GM23338 (cell line): ENCODE results near the gene SRF. TPM values are rescaled to one million over a fixed set of nuclear protein-coding genes. Genes with fewer than 3 reads are reported as not detected.

Source experiments
- ATAC-seq: fragments of 200-7000 bp; cut with Tn5 transposase; 3 replicates; pipeline ENCODE4 v1.9.1; 2020
- DNase-seq: peaks from one replicate; pipeline ENCODE4 v3.0.0-alpha.2; 2015; ENCODE audit warnings: low spot score
- H2AFZ ChIP-seq: fragments of 200-600 bp; sonication (generic); 2 replicates; pipeline ENCODE4 v1.8.0; 2016; ENCODE audit warnings: antibody characterized with exemption, mild to moderate bottlenecking, moderate library complexity
- H3F3A ChIP-seq: fragments of 200-600 bp; sonication (generic); replicated peaks from 2 replicates; pipeline ENCODE4 v1.8.0; 2017; ENCODE audit warnings: antibody characterized with exemption, mixed run types, low read depth
- H3K27ac ChIP-seq: fragments of 200-600 bp; sonication (generic); 2 replicates; pipeline ENCODE4 v1.6.1; 2016; ENCODE audit warnings: low read depth
- H3K27me3 ChIP-seq: fragments of 200-600 bp; sonication (generic); 2 replicates; pipeline ENCODE4 v1.8.0; 2016; ENCODE audit warnings: mild to moderate bottlenecking, mixed run types, moderate library complexity; ENCODE audit not compliant: insufficient read depth
- H3K36me3 ChIP-seq: fragments of 200-600 bp; sonication (generic); 2 replicates; pipeline ENCODE4 v1.8.0; 2016; ENCODE audit warnings: mild to moderate bottlenecking; ENCODE audit not compliant: insufficient read depth
- H3K4me1 ChIP-seq: fragments of 200-600 bp; sonication (generic); 2 replicates; pipeline ENCODE4 v1.8.0; 2016; ENCODE audit warnings: mild to moderate bottlenecking, moderate library complexity; ENCODE audit not compliant: insufficient read depth
- H3K4me2 ChIP-seq: fragments of 200-600 bp; sonication (generic); 2 replicates; pipeline ENCODE4 v1.7.1; 2017; ENCODE audit warnings: mixed run types
- H3K4me3 ChIP-seq: fragments of 200-600 bp; sonication (generic); 2 replicates; pipeline ENCODE4 v1.6.1; 2016; ENCODE audit warnings: mixed run types
- H3K79me2 ChIP-seq: fragments of 200-600 bp; sonication (generic); replicated peaks from 2 replicates; pipeline ENCODE4 v1.8.0; 2017; ENCODE audit warnings: mild to moderate bottlenecking; ENCODE audit not compliant: insufficient read depth
- H3K9me2 ChIP-seq: fragments of 200-600 bp; sonication (generic); 2 replicates; pipeline ENCODE4 v1.8.0; 2017; ENCODE audit not compliant: insufficient read depth
- H4K20me1 ChIP-seq: fragments of 200-600 bp; sonication (generic); replicated peaks from 2 replicates; pipeline ENCODE4 v1.8.0; 2017; ENCODE audit warnings: mild to moderate bottlenecking; ENCODE audit not compliant: insufficient read depth
- H3K27ac Mint-ChIP-seq: 2 replicates; pipeline ENCODE4 v1.8.0; 2020; ENCODE audit warnings: inconsistent platforms, mild to moderate bottlenecking, moderate library complexity, mixed read lengths
- H3K27me3 Mint-ChIP-seq: 3 replicates; pipeline ENCODE4 v1.8.0; 2022; ENCODE audit warnings: low read depth, mild to moderate bottlenecking, moderate library complexity, mixed read lengths, inconsistent platforms; ENCODE audit not compliant: insufficient read depth, poor library complexity
- H3K36me3 Mint-ChIP-seq: 3 replicates; pipeline ENCODE4 v1.8.0; 2021; ENCODE audit warnings: low read depth, mild to moderate bottlenecking, inconsistent platforms, moderate library complexity, mixed read lengths
- H3K4me1 Mint-ChIP-seq: 3 replicates; pipeline ENCODE4 v1.8.0; 2020; ENCODE audit warnings: mild to moderate bottlenecking, inconsistent platforms, mixed read lengths
- H3K4me3 Mint-ChIP-seq: 3 replicates; pipeline ENCODE4 v1.8.0; 2021; ENCODE audit warnings: moderate library complexity, mild to moderate bottlenecking, inconsistent platforms, mixed read lengths
- H3K9me3 Mint-ChIP-seq: 3 replicates; pipeline ENCODE4 v1.8.0; 2020; ENCODE audit warnings: moderate library complexity, mild to moderate bottlenecking, inconsistent platforms, mixed read lengths
- JUNB ChIP-seq: IDR thresholded peaks from one replicate; pipeline ENCODE4 v1.6.1; 2016; ENCODE audit warnings: antibody characterized with exemption; ENCODE audit not compliant: unreplicated experiment
- POLR2AphosphoS5 ChIP-seq: IDR thresholded peaks from 2 replicates; pipeline ENCODE4 v1.6.1; 2016; ENCODE audit warnings: antibody characterized with exemption, low read depth
- polyA plus RNA-seq: library from polyadenylated mRNA; unstranded; fragments of >200 nt; fragmentation: Nextera tagmentation; extraction: Ambion mirVana; gene quantifications from 2 replicates; pipeline ENCODE4 v1.2.1, GENCODE V29; 2016
- total RNA-seq: library from RNA; depleted of rRNA; stranded (reverse); fragments of >200 nt; shearing (Covaris generic); gene quantifications from 2 replicates; pipeline ENCODE4 v1.2.3, GENCODE V29; 2014
- TF ChIP-seq, protein P1 (sequence below): fragments of 250-450 bp; sonication (Bioruptor Pico); IDR thresholded peaks from 2 replicates; pipeline ENCODE4 v1.5.0; 2020; ENCODE audit warnings: mild to moderate bottlenecking, moderate library complexity
- TF ChIP-seq, protein P2 (sequence below): IDR thresholded peaks from one replicate; pipeline ENCODE4 v1.6.1; 2018; ENCODE audit warnings: antibody characterized with exemption; ENCODE audit not compliant: unreplicated experiment
- TF ChIP-seq, protein P3 (sequence below), 2 experiments: fragments of 200-600 bp in 1 of 2; sonication (generic) in 1 of 2; conservative IDR thresholded peaks; 2 replicates each; pipeline versions ENCODE4 v1.5.1 to v1.6.1; 2016 to 2017; ENCODE audit warnings: antibody characterized with exemption in 2 of 2, low read depth in 2 of 2, mild to moderate bottlenecking in 2 of 2, moderate library complexity in 1 of 2

Gene SRF
- total and polyA plus RNA-seq, 2 experiments from 2014 or later = 9.9 to 54.9 TPM

DNA sequence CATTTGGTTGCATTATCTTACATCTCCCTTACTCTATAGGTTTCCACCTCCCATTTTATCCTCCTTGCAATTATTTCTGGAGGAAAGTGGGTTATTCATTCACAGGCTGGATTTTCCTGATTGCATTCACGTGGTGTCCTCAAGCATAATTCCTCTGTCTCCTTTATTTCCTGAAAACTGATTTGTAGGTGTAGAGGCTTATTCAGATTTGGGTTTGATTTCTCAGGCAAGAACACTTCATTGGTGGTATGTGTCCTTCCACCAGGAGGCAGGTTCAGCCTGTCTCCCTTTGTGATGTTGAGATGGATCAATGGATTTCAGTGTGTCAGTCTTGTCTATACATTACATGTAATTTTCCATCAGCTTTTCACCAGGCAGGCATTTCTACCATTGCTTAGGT, 40.9 kb downstream of the SRF start:
- H3K36me3 ChIP-seq = no peaks in the 10 kb centered on the region

More for the DNA sequence above, 40.9 kb downstream of the SRF start:
- Histone ChIP-seq H3K9me2 (no peaks in the 10 kb centered on the region), H3K4me2 (no peak overlapping the region), H3K27ac (no peak overlapping the region), H3K4me3 (no peak overlapping the region), H3K27me3 (no peaks in the 10 kb centered on the region), H3F3A (no peaks in the 10 kb centered on the region), H4K20me1 (no peaks in the 10 kb centered on the region), H3K79me2 (no peaks in the 10 kb centered on the region), H3K4me1 (no peaks in the 10 kb centered on the region), H2AFZ (no peak overlapping the region)
- DNase-seq = no peak
- no peak for TF ChIP-seq JUNB
- TF ChIP-seq POLR2AphosphoS5 = no peak
- TF ChIP-seq, protein P1, sequence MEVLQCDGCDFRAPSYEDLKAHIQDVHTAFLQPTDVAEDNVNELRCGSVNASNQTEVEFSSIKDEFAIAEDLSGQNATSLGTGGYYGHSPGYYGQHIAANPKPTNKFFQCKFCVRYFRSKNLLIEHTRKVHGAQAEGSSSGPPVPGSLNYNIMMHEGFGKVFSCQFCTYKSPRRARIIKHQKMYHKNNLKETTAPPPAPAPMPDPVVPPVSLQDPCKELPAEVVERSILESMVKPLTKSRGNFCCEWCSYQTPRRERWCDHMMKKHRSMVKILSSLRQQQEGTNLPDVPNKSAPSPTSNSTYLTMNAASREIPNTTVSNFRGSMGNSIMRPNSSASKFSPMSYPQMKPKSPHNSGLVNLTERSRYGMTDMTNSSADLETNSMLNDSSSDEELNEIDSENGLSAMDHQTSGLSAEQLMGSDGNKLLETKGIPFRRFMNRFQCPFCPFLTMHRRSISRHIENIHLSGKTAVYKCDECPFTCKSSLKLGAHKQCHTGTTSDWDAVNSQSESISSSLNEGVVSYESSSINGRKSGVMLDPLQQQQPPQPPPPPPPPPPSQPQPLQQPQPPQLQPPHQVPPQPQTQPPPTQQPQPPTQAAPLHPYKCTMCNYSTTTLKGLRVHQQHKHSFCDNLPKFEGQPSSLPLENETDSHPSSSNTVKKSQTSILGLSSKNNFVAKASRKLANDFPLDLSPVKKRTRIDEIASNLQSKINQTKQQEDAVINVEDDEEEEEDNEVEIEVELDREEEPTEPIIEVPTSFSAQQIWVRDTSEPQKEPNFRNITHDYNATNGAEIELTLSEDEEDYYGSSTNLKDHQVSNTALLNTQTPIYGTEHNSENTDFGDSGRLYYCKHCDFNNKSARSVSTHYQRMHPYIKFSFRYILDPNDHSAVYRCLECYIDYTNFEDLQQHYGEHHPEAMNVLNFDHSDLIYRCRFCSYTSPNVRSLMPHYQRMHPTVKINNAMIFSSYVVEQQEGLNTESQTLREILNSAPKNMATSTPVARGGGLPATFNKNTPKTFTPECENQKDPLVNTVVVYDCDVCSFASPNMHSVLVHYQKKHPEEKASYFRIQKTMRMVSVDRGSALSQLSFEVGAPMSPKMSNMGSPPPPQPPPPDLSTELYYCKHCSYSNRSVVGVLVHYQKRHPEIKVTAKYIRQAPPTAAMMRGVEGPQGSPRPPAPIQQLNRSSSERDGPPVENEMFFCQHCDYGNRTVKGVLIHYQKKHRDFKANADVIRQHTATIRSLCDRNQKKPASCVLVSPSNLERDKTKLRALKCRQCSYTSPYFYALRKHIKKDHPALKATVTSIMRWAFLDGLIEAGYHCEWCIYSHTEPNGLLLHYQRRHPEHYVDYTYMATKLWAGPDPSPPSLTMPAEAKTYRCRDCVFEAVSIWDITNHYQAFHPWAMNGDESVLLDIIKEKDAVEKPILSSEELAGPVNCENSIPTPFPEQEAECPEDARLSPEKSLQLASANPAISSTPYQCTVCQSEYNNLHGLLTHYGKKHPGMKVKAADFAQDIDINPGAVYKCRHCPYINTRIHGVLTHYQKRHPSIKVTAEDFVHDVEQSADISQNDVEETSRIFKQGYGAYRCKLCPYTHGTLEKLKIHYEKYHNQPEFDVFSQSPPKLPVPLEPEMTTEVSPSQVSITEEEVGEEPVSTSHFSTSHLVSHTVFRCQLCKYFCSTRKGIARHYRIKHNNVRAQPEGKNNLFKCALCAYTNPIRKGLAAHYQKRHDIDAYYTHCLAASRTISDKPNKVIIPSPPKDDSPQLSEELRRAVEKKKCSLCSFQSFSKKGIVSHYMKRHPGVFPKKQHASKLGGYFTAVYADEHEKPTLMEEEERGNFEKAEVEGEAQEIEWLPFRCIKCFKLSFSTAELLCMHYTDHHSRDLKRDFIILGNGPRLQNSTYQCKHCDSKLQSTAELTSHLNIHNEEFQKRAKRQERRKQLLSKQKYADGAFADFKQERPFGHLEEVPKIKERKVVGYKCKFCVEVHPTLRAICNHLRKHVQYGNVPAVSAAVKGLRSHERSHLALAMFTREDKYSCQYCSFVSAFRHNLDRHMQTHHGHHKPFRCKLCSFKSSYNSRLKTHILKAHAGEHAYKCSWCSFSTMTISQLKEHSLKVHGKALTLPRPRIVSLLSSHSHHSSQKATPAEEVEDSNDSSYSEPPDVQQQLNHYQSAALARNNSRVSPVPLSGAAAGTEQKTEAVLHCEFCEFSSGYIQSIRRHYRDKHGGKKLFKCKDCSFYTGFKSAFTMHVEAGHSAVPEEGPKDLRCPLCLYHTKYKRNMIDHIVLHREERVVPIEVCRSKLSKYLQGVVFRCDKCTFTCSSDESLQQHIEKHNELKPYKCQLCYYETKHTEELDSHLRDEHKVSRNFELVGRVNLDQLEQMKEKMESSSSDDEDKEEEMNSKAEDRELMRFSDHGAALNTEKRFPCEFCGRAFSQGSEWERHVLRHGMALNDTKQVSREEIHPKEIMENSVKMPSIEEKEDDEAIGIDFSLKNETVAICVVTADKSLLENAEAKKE (CRISPR knock-in tag) = no peak
- TF ChIP-seq, protein P2, sequence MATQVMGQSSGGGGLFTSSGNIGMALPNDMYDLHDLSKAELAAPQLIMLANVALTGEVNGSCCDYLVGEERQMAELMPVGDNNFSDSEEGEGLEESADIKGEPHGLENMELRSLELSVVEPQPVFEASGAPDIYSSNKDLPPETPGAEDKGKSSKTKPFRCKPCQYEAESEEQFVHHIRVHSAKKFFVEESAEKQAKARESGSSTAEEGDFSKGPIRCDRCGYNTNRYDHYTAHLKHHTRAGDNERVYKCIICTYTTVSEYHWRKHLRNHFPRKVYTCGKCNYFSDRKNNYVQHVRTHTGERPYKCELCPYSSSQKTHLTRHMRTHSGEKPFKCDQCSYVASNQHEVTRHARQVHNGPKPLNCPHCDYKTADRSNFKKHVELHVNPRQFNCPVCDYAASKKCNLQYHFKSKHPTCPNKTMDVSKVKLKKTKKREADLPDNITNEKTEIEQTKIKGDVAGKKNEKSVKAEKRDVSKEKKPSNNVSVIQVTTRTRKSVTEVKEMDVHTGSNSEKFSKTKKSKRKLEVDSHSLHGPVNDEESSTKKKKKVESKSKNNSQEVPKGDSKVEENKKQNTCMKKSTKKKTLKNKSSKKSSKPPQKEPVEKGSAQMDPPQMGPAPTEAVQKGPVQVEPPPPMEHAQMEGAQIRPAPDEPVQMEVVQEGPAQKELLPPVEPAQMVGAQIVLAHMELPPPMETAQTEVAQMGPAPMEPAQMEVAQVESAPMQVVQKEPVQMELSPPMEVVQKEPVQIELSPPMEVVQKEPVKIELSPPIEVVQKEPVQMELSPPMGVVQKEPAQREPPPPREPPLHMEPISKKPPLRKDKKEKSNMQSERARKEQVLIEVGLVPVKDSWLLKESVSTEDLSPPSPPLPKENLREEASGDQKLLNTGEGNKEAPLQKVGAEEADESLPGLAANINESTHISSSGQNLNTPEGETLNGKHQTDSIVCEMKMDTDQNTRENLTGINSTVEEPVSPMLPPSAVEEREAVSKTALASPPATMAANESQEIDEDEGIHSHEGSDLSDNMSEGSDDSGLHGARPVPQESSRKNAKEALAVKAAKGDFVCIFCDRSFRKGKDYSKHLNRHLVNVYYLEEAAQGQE = no peak
- TF ChIP-seq, protein P3, sequence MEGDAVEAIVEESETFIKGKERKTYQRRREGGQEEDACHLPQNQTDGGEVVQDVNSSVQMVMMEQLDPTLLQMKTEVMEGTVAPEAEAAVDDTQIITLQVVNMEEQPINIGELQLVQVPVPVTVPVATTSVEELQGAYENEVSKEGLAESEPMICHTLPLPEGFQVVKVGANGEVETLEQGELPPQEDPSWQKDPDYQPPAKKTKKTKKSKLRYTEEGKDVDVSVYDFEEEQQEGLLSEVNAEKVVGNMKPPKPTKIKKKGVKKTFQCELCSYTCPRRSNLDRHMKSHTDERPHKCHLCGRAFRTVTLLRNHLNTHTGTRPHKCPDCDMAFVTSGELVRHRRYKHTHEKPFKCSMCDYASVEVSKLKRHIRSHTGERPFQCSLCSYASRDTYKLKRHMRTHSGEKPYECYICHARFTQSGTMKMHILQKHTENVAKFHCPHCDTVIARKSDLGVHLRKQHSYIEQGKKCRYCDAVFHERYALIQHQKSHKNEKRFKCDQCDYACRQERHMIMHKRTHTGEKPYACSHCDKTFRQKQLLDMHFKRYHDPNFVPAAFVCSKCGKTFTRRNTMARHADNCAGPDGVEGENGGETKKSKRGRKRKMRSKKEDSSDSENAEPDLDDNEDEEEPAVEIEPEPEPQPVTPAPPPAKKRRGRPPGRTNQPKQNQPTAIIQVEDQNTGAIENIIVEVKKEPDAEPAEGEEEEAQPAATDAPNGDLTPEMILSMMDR (conservative IDR thresholded peaks at IDR 0.05; ENCODE audit: low read depth in 2 of 2) = peak; percentile 14 to 50; a peak in 2 of 4 replicates
- Mint-ChIP-seq H3K9me3 (no peaks in the 10 kb centered on the region), H3K27ac (no peak overlapping the region), H3K4me3 (no peak overlapping the region), H3K36me3 (no peaks in the 10 kb centered on the region; the same call in 2 of the 3 replicates), H3K27me3 (peaks cover 2% of the 10 kb centered on the region), H3K4me1 (peaks cover 3% of the 10 kb centered on the region)
- ATAC-seq = peak; percentile 63
